H1 (cell line): ENCODE results near the gene EHBP1. TPM values are rescaled to one million over a fixed set of nuclear protein-coding genes. Genes with fewer than 3 reads are reported as not detected.
A peak's percentile ranks its signal among the peaks of the same experiment; 100 is the strongest.

Experiments used
- CTCF ChIA-PET: fragments of 300-600 bp; sonication (Branson Sonifier 250); formaldehyde crosslinking; loops from one replicate; lab custom pipeline; 2021; ENCODE audit not compliant: partially characterized antibody; lab: Charles Lee
- POLR2A ChIA-PET: fragments of 300-600 bp; sonication (Branson Sonifier 250); formaldehyde crosslinking; loops from one replicate; lab custom pipeline; 2021; ENCODE audit warnings: inconsistent platforms; ENCODE audit not compliant: partially characterized antibody; lab: Charles Lee
- DNase-seq, 2 experiments: peaks; one replicate each; pipeline versions ENCODE4 v3.0.0 to v3.0.0-alpha.2; 2010 to 2022; ENCODE audit warnings: low spot score in 2 of 2, low read depth in 1 of 2, mixed read lengths in 1 of 2
- FAIRE-seq: peaks from 2 replicates; lab custom pipeline; 2011; peaks lifted over from hg19 to GRCh38; lab: Jason Lieb, UNC
- H2AFZ ChIP-seq: 2 replicates; pipeline ENCODE4 v1.8.1; 2012; ENCODE audit warnings: low read length, inconsistent platforms
- H2AK5ac ChIP-seq: 2 replicates; pipeline ENCODE4 v1.6.1; 2013; ENCODE audit warnings: low read depth, low read length
- H2BK120ac ChIP-seq: replicated peaks from 2 replicates; pipeline ENCODE3; 2013; ENCODE audit warnings: low read depth, low read length, inconsistent platforms
- H2BK12ac ChIP-seq: 2 replicates; pipeline ENCODE4 v1.6.1; 2013; ENCODE audit warnings: low read depth, low read length
- H2BK15ac ChIP-seq: 2 replicates; pipeline ENCODE4 v1.6.1; 2013; ENCODE audit warnings: low read length
- H2BK20ac ChIP-seq: 2 replicates; pipeline ENCODE4 v1.6.1; 2013; ENCODE audit warnings: low read length
- H2BK5ac ChIP-seq: 2 replicates; pipeline ENCODE4 v1.6.1; 2013; ENCODE audit warnings: low read depth, low read length
- H3K14ac ChIP-seq: 2 replicates; pipeline ENCODE4 v1.6.1; 2013; ENCODE audit warnings: inconsistent platforms; ENCODE audit not compliant: insufficient read length
- H3K18ac ChIP-seq: 2 replicates; pipeline ENCODE4 v1.6.1; 2013; ENCODE audit warnings: low read length; ENCODE audit errors: extremely low read depth
- H3K23ac ChIP-seq: 2 replicates; pipeline ENCODE4 v1.6.1; 2013; ENCODE audit warnings: inconsistent platforms; ENCODE audit not compliant: insufficient read length
- H3K23me2 ChIP-seq: 2 replicates; pipeline ENCODE4 v1.6.1; 2013; ENCODE audit warnings: low read depth, low read length
- H3K27ac ChIP-seq: 2 replicates; pipeline ENCODE4 v1.6.1; 2011; ENCODE audit warnings: low read depth, low read length, inconsistent platforms
- H3K27me3 ChIP-seq, 4 experiments: replicated peaks in 1 of 4; 1 replicate in 1 of 4; 2 replicates in 3 of 4; pipeline versions ENCODE4 v1.6.1 to v1.8.1; 2011 to 2013; ENCODE audit warnings: low read length in 3 of 4, mild to moderate bottlenecking in 3 of 4, inconsistent platforms in 2 of 4, mixed read lengths in 2 of 4, moderate library complexity in 1 of 4; ENCODE audit not compliant: control insufficient read depth in 3 of 4, insufficient read depth in 3 of 4; ENCODE audit errors: extremely low read depth in 1 of 4
- H3K36me3 ChIP-seq, 4 experiments: 2 replicates each; pipeline versions ENCODE4 v1.6.1 to v1.8.1; 2011 to 2013; ENCODE audit warnings: mild to moderate bottlenecking in 4 of 4, low read length in 3 of 4, moderate library complexity in 2 of 4, control low read depth in 1 of 4, inconsistent platforms in 1 of 4; ENCODE audit not compliant: insufficient read depth in 4 of 4, control insufficient read depth in 2 of 4
- H3K4ac ChIP-seq: replicated peaks from 2 replicates; pipeline ENCODE3; 2013; ENCODE audit warnings: low read length, low read depth, mixed read lengths, inconsistent platforms; ENCODE audit not compliant: insufficient read length
- H3K4me1 ChIP-seq, 4 experiments: replicated peaks in 1 of 4; 1 replicate in 1 of 4; 2 replicates in 3 of 4; pipeline versions ENCODE4 v1.6.1 to v1.8.1; 2011 to 2013; ENCODE audit warnings: low read length in 3 of 4, inconsistent platforms in 2 of 4, mixed read lengths in 1 of 4; ENCODE audit not compliant: insufficient read depth in 4 of 4, control insufficient read depth in 3 of 4
- H3K4me2 ChIP-seq, 2 experiments: 2 replicates each; pipeline versions ENCODE4 v1.6.1 to v1.8.1; 2011 to 2013; ENCODE audit warnings: low read depth in 2 of 2, low read length in 2 of 2, control low read depth in 1 of 2, inconsistent platforms in 1 of 2, mild to moderate bottlenecking in 1 of 2; ENCODE audit not compliant: insufficient read depth in 1 of 2
- H3K4me3 ChIP-seq, 4 experiments: fragments of 200-600, 300-600 bp in 1 of 4; sonication (generic), shearing (Covaris generic), sonication (Bioruptor Twin) in 1 of 4; 2 replicates each; pipeline versions ENCODE4 v1.5.1 to v1.8.1; 2011 to 2016; ENCODE audit warnings: low read length in 4 of 4, low read depth in 3 of 4, control low read depth in 2 of 4, inconsistent platforms in 2 of 4, mild to moderate bottlenecking in 2 of 4, mixed read lengths in 1 of 4, moderate library complexity in 1 of 4; ENCODE audit not compliant: insufficient read depth in 2 of 4; ENCODE audit errors: extremely low read depth in 1 of 4
- H3K56ac ChIP-seq: replicated peaks from 2 replicates; pipeline ENCODE3; 2013; ENCODE audit warnings: low read depth, mild to moderate bottlenecking, mixed read lengths, low read length, inconsistent platforms; ENCODE audit not compliant: insufficient read length
- H3K79me1 ChIP-seq: 2 replicates; pipeline ENCODE4 v1.6.1; 2013; ENCODE audit warnings: low read depth, low read length, control low read depth
- H3K79me2 ChIP-seq, 2 experiments: 2 replicates each; pipeline versions ENCODE4 v1.6.1 to v1.8.1; 2012 to 2013; ENCODE audit warnings: low read length in 2 of 2, mild to moderate bottlenecking in 2 of 2, inconsistent platforms in 1 of 2; ENCODE audit not compliant: insufficient read depth in 2 of 2, control insufficient read depth in 1 of 2
- H3K9ac ChIP-seq, 4 experiments: replicated peaks in 1 of 4; 1 replicate in 1 of 4; 2 replicates in 3 of 4; pipeline versions ENCODE4 v1.6.1 to v1.8.1; 2011 to 2013; ENCODE audit warnings: low read depth in 3 of 4, low read length in 3 of 4, control low read depth in 2 of 4, mild to moderate bottlenecking in 2 of 4, moderate library complexity in 2 of 4, inconsistent platforms in 1 of 4; ENCODE audit errors: extremely low read depth in 1 of 4
- H3K9me3 ChIP-seq, 2 experiments: 2 replicates each; pipeline versions ENCODE4 v1.6.1 to v1.8.1; 2012 to 2013; ENCODE audit warnings: mild to moderate bottlenecking in 2 of 2, moderate library complexity in 2 of 2, control low read depth in 1 of 2, inconsistent platforms in 1 of 2, low read depth in 1 of 2, low read length in 1 of 2, mixed read lengths in 1 of 2; ENCODE audit not compliant: insufficient read depth in 2 of 2
- H4K20me1 ChIP-seq, 2 experiments: replicated peaks in 1 of 2; 2 replicates each; pipeline versions ENCODE3 to v1.8.1; 2011 to 2013; ENCODE audit warnings: inconsistent platforms in 2 of 2, low read length in 2 of 2, mild to moderate bottlenecking in 1 of 2; ENCODE audit not compliant: insufficient read depth in 2 of 2, control insufficient read depth in 1 of 2
- H4K5ac ChIP-seq: 2 replicates; pipeline ENCODE4 v1.6.1; 2013; ENCODE audit warnings: low read length, low read depth, mixed read lengths, inconsistent platforms; ENCODE audit not compliant: insufficient read length
- H4K8ac ChIP-seq: 2 replicates; pipeline ENCODE4 v1.8.0; 2013; ENCODE audit warnings: mild to moderate bottlenecking, moderate library complexity, low read length, inconsistent platforms; ENCODE audit not compliant: insufficient read depth; ENCODE audit errors: extremely low read depth
- H4K91ac ChIP-seq: replicated peaks from 2 replicates; pipeline ENCODE3; 2013; ENCODE audit warnings: low read length, mixed read lengths, inconsistent platforms; ENCODE audit not compliant: insufficient read length
- CBX8 ChIP-seq: fragments of 300-800, 300-1000 bp; sonication (generic); IDR thresholded peaks from 2 replicates; pipeline ENCODE4 v1.7.1; 2016; ENCODE audit warnings: low read depth, low read length, borderline replicate concordance
- CEBPB ChIP-seq: IDR thresholded peaks from 2 replicates; pipeline ENCODE4 v1.6.1; 2012; ENCODE audit warnings: low read depth, low read length
- E2F6 ChIP-seq: IDR thresholded peaks from 2 replicates; pipeline ENCODE4 v1.6.1; 2012; ENCODE audit warnings: inconsistent platforms
- EP300 ChIP-seq, 2 experiments: IDR thresholded peaks; 1 replicate in 1 of 2; 2 replicates in 1 of 2; pipeline ENCODE4 v1.6.1; 2011 to 2012; ENCODE audit warnings: low read depth in 2 of 2, low read length in 2 of 2, mild to moderate bottlenecking in 2 of 2, borderline replicate concordance in 1 of 2, inconsistent platforms in 1 of 2, moderate library complexity in 1 of 2
- EZH2 ChIP-seq: fragments of 200-600 bp; sonication (generic); IDR thresholded peaks from 2 replicates; pipeline ENCODE4 v1.7.1; 2012; ENCODE audit warnings: low read depth, mild to moderate bottlenecking, moderate library complexity, low read length, inconsistent platforms; ENCODE audit not compliant: severe bottlenecking
- JUN ChIP-seq: IDR thresholded peaks from 2 replicates; pipeline ENCODE4 v1.6.1; 2011; ENCODE audit warnings: low read depth, mild to moderate bottlenecking, improper control_type of control experiment, low read length
- KDM4A ChIP-seq: IDR thresholded peaks from one replicate; pipeline ENCODE4 v1.7.1; 2012; ENCODE audit warnings: low read depth, mild to moderate bottlenecking, moderate library complexity, low read length, inconsistent platforms; ENCODE audit not compliant: severe bottlenecking
- TCF12 ChIP-seq: IDR thresholded peaks from 2 replicates; pipeline ENCODE4 v1.6.1; 2011; ENCODE audit warnings: low read depth, mild to moderate bottlenecking, low read length
- TEAD4 ChIP-seq: IDR thresholded peaks from 2 replicates; pipeline ENCODE4 v1.6.1; 2012; ENCODE audit warnings: low read depth, low read length, inconsistent platforms, mixed read lengths
- WGBS, 2 experiments: shearing (Covaris generic) in 1 of 2; methylation state at CpG; one replicate each; pipeline versions ENCODE4 v1.1.6 to v1.1.7; 2013 to 2015; ENCODE audit warnings: low lambda C conversion rate in 2 of 2, mixed read lengths in 2 of 2, inconsistent platforms in 1 of 2, low coverage in 1 of 2, missing lambda C conversion rate in 1 of 2; ENCODE audit not compliant: insufficient replicate concordance in 2 of 2, insufficient coverage in 1 of 2, insufficient read length in 1 of 2; ENCODE audit errors: extremely low coverage in 1 of 2, missing lambda C conversion rate in 1 of 2; 5-methylcytosine and 5-hydroxymethylcytosine counted together
- polyA plus RNA-seq, 7 experiments: library from polyadenylated mRNA; depleted of rRNA in 3 of 7; stranded (reverse) in 5 of 7; unstranded in 2 of 7; fragments of >200 nt in 5 of 7; fragments of 200-250 nt in 2 of 7; gene quantifications; 1 replicate in 5 of 7; 2 replicates in 1 of 7; 4 replicates in 1 of 7; pipeline versions ENCODE4 v1.2.1 to v1.2.3, GENCODE V29; 2011 to 2013; ENCODE audit warnings: missing spikeins in 2 of 7, mixed read lengths in 2 of 7
- total RNA-seq: library from RNA; stranded (reverse); fragmentation: NEBNext Ultra II Directional; extraction: Animal tissue kit (Norgen Biotek cat#: 25700); gene quantifications from 2 replicates; pipeline ENCODE4 v1.2.1, GENCODE V29; 2021

The EHBP1 gene
- total and polyA plus RNA-seq, 2 of the 8 experiments (the other 6 are each of a cell fraction or from before 2014, with no cell fraction given): 12.0 to 64.1 TPM

GRCh38 chr2:63058144-63058920 is 352.8 kb downstream of the EHBP1 start:
- FAIRE-seq: peak; percentile 45
- Histone ChIP-seq H3K27ac (no peak overlapping the region), H3K14ac (no peak overlapping the region)
- TF ChIP-seq EZH2 (no peak), KDM4A (no peak), E2F6 (peak; percentile 86), EP300 (IDR thresholded peaks at IDR 0.05; ENCODE audit: borderline replicate concordance in 1 of 2, low read depth in 2 of 2, low read length in 2 of 2) (peak in 1 of 2 experiments; percentile 16; a peak in 1 of 3 replicates), CEBPB (peak; percentile 26; the same call in 1 of the 2 replicates), TCF12 (0 out of 2 replicates have a peak, but pooled peaks have one; percentile 30), TEAD4 (peak; percentile 17; the same call in 1 of the 2 replicates), JUN (no peak), CBX8 (peak; percentile 50; the same call in 1 of the 2 replicates)

More at GRCh38 chr2:63058144-63058920, 352.8 kb downstream of the EHBP1 start:
- Histone ChIP-seq H3K4ac (no peak overlapping the region), H4K20me1 (peaks cover 3 to 15% of the 10 kb centered on the region in 2 experiments), H2BK5ac (no peak overlapping the region), H3K4me2 (peak overlapping the region; percentile 84 to 86), H3K9ac (peak overlapping the region in 1 of 4 experiments; percentile 6; a peak in 2 of 7 replicates), H2BK12ac (peak overlapping the region; percentile 52; the same call in 1 of the 2 replicates), H3K56ac (no peak overlapping the region), H3K27me3 (peaks cover 57 to 92% (median 77%) of the 10 kb centered on the region in 4 experiments), H3K79me1 (no peaks in the 10 kb centered on the region), H3K4me3 (peak overlapping the region; percentile 16 to 56 (median 28)), H2BK120ac (no peak overlapping the region), H3K23ac (no peak overlapping the region), H4K5ac (no peak overlapping the region), H2BK15ac (peak overlapping the region; percentile 61; the same call in 1 of the 2 replicates), H4K8ac (no peak overlapping the region), H2BK20ac (peak overlapping the region; percentile 66; the same call in 1 of the 2 replicates), H3K23me2 (peaks cover 14% of the 10 kb centered on the region), H3K9me3 (no peaks in the 10 kb centered on the region), H3K36me3 (peaks cover 0 to 8% (median 0%) of the 10 kb centered on the region in 4 experiments; a peak in 1 of 8 replicates), H4K91ac (no peak overlapping the region), H3K18ac (peak overlapping the region; percentile 81), H3K4me1 (peaks cover 9 to 44% (median 34%) of the 10 kb centered on the region in 4 experiments), H2AFZ (peak overlapping the region; percentile 70), H2AK5ac (no peak overlapping the region), H3K79me2 (no peaks in the 10 kb centered on the region)
- 1% methylated on average over 35 of the region's 35 CpGs; no CpG with 5 or more reads in 1 of the 2 experiments for WGBS, 2 experiments
- peak in 1 of 2 experiments; percentile 79 for DNase-seq
- ChIA-PET CTCF (interaction anchor here (0.6 to 2.3 kb wide), 6 partner anchors 12 to 1346 kb away, joined by 3 to 6 read pairs (median 4); no protein-coding TSS in a partner anchor), POLR2A (interaction anchor here (0.5 to 3.1 kb wide), 4 partner anchors 10 to 638 kb away, joined by 3 to 32 read pairs (median 4); partner anchors contain the start of gene OTX1)
